ENCODE measurements around the gene FLYWCH2. TPM values are rescaled to one million over a fixed set of nuclear protein-coding genes. Genes with fewer than 3 reads are reported as not detected.

The FLYWCH2 gene
- total and polyA plus RNA-seq, 9 of the 15 experiments (the other 6 are each of a cell fraction or from before 2014, with no cell fraction given), result 0.70 to 55.5 (median 7.6) TPM

GRCh38 chr16:2905241-2905987 lies 22.4 kb downstream of the FLYWCH2 start (continued):
- TF ChIP-seq ZBTB11 (CRISPR knock-in tag; IDR thresholded peaks at IDR 0.05) (no peak), BACH1 (tag; IDR thresholded peaks at IDR 0.05) (no peak), SIX5 (IDR thresholded peaks at IDR 0.05; ENCODE audit: borderline replicate concordance in 1 of 2, insufficient read depth in 1 of 2, low read depth in 1 of 2, low read length in 2 of 2) (no peak), HINFP (tag; conservative IDR thresholded peaks at IDR 0.05; ENCODE audit: low read depth) (no peak), ZFX (CRISPR knock-in tag; IDR thresholded peaks at IDR 0.05) (no peak), GTF2F1 (IDR thresholded peaks at IDR 0.05; ENCODE audit: low read depth, low read length) (peak; percentile 91), DPF2 (IDR thresholded peaks at IDR 0.05) (no peak), SNAPC5 (CRISPR knock-in tag; IDR thresholded peaks at IDR 0.05) (no peak), XRCC4 (IDR thresholded peaks at IDR 0.05; ENCODE audit: extremely low read depth, insufficient read depth, insufficient read length) (no peak), ZNF584 (CRISPR knock-in tag; IDR thresholded peaks at IDR 0.05; ENCODE audit: low read depth) (no peak), CLOCK (CRISPR knock-in tag; IDR thresholded peaks at IDR 0.05; ENCODE audit: borderline replicate concordance) (no peak), PATZ1 (CRISPR knock-in tag; IDR thresholded peaks at IDR 0.05; ENCODE audit: borderline replicate concordance) (no peak), MIER1 (IDR thresholded peaks at IDR 0.05; ENCODE audit: low read depth) (no peak), YBX1 (IDR thresholded peaks at IDR 0.05) (no peak), KLF13 (tag; IDR thresholded peaks at IDR 0.05; ENCODE audit: borderline replicate concordance, low read depth) (no peak), FOXK2 (conservative IDR thresholded peaks at IDR 0.05 in 1 of 2, IDR thresholded peaks at IDR 0.05 in 1 of 2; ENCODE audit: low read depth in 2 of 2) (peak in 1 of 2 experiments; percentile 38; a peak in 2 of 4 replicates)
